PFSK-1 (cell line): Measurements from ENCODE around the gene MOV10L1.

Experiments
- FOXP2 ChIP-seq: optimal IDR thresholded peaks from 2 replicates; pipeline ENCODE3; 2011; ENCODE audit warnings: borderline replicate concordance, control low read depth, inconsistent platforms; ENCODE audit not compliant: insufficient read depth; ENCODE audit errors: extremely low read length, extremely low read depth
- POLR2AphosphoS5 ChIP-seq: IDR thresholded peaks from 2 replicates; pipeline ENCODE4 v1.6.1; 2012; ENCODE audit warnings: low read depth, mild to moderate bottlenecking, control low read depth, low read length, moderate library complexity
- SIN3A ChIP-seq: IDR thresholded peaks from 2 replicates; pipeline ENCODE4 v1.6.1; 2012; ENCODE audit warnings: mild to moderate bottlenecking, low read length, moderate library complexity, borderline replicate concordance; ENCODE audit not compliant: insufficient read depth
- TAF1 ChIP-seq: IDR thresholded peaks from 2 replicates; pipeline ENCODE4 v1.6.1; 2012; ENCODE audit warnings: low read length, control low read depth, borderline replicate concordance; ENCODE audit not compliant: insufficient read depth
- TF ChIP-seq, protein P1 (sequence below), 2 experiments: IDR thresholded peaks; 2 replicates each; pipeline versions ENCODE4 v1.6.1 to v1.8.0; 2011 to 2012; ENCODE audit warnings: low read depth in 2 of 2, low read length in 2 of 2, control low read depth in 1 of 2, inconsistent platforms in 1 of 2, mild to moderate bottlenecking in 1 of 2, moderate library complexity in 1 of 2; ENCODE audit not compliant: insufficient read depth in 1 of 2

The MOV10L1 gene

DNA sequence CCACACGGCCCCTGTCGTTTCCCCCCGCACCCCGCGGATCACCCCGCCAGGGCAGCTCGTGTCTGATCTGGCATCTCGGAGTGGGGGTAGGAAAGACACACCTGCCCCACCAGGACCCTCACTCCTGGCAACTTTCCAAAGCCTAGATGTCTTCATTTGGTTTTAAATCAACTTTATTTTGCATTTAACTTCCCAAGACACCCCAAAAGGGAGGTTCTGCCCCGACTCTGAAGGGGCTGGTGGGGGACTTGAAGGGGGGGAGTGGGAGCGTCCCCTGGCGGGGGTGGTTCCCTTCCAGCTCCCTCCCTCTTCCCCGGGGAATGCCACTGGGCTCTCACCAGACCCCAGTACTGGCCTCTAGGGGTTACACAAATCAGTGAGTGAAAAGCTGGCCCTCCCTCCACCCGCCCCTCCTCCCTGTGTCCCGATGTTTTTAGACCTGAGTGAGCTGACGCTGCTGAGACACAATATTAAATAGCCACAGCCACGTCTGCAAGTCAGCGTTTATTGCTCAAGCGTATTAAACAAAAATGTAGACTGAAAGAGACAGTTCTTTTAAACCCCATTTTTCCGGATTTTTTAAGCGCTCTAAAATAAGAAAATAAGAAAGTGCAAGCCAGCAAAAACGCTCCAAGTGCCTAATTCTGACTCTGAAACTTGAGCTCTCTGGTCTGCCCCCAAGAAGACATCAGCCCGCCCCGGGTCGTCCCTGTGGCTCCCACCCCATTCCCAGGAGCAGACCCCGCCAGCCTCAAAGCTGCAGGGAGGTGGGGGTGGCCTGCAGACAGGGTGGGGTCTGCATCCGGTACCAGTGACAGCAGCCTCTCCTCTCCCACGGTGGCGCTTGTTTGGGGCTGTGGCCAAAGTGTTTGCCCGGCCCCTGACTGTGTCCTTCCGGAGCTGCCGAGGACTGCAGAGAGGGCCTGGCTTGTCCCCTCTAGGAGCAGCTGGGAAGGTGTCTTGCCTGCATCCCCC lies 30.6 kb upstream of the MOV10L1 start:
- TF ChIP-seq POLR2AphosphoS5 (no peak), SIN3A (no peak), TAF1 (no peak), FOXP2 (no peak)
- TF ChIP-seq, protein P1, sequence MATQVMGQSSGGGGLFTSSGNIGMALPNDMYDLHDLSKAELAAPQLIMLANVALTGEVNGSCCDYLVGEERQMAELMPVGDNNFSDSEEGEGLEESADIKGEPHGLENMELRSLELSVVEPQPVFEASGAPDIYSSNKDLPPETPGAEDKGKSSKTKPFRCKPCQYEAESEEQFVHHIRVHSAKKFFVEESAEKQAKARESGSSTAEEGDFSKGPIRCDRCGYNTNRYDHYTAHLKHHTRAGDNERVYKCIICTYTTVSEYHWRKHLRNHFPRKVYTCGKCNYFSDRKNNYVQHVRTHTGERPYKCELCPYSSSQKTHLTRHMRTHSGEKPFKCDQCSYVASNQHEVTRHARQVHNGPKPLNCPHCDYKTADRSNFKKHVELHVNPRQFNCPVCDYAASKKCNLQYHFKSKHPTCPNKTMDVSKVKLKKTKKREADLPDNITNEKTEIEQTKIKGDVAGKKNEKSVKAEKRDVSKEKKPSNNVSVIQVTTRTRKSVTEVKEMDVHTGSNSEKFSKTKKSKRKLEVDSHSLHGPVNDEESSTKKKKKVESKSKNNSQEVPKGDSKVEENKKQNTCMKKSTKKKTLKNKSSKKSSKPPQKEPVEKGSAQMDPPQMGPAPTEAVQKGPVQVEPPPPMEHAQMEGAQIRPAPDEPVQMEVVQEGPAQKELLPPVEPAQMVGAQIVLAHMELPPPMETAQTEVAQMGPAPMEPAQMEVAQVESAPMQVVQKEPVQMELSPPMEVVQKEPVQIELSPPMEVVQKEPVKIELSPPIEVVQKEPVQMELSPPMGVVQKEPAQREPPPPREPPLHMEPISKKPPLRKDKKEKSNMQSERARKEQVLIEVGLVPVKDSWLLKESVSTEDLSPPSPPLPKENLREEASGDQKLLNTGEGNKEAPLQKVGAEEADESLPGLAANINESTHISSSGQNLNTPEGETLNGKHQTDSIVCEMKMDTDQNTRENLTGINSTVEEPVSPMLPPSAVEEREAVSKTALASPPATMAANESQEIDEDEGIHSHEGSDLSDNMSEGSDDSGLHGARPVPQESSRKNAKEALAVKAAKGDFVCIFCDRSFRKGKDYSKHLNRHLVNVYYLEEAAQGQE (IDR thresholded peaks at IDR 0.05; ENCODE audit: insufficient read depth in 1 of 2, low read depth in 2 of 2, low read length in 2 of 2): no peak

DNA sequence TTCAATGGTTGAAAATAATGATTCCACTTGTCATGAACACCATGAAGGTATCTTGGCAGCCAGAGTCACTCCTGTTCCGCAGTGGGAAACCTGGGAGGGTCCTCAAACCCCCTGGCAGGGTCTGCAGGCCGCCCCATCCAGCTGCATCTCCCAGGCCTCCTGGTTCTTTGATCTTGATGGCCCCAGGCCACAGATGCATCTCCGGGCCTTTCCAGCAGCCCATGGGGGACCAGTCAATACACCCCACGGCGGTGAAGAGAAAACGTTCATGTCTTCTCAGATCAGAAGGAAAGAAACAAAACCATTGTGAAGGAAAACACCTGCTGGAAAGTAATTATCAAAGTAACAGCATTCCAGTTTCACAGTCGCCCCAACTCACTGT lies 29.9 kb upstream of the MOV10L1 start:
- TF ChIP-seq, protein P1 (IDR thresholded peaks at IDR 0.05; ENCODE audit: insufficient read depth in 1 of 2, low read depth in 2 of 2, low read length in 2 of 2): no peak
- no peak for TF ChIP-seq POLR2AphosphoS5

DNA sequence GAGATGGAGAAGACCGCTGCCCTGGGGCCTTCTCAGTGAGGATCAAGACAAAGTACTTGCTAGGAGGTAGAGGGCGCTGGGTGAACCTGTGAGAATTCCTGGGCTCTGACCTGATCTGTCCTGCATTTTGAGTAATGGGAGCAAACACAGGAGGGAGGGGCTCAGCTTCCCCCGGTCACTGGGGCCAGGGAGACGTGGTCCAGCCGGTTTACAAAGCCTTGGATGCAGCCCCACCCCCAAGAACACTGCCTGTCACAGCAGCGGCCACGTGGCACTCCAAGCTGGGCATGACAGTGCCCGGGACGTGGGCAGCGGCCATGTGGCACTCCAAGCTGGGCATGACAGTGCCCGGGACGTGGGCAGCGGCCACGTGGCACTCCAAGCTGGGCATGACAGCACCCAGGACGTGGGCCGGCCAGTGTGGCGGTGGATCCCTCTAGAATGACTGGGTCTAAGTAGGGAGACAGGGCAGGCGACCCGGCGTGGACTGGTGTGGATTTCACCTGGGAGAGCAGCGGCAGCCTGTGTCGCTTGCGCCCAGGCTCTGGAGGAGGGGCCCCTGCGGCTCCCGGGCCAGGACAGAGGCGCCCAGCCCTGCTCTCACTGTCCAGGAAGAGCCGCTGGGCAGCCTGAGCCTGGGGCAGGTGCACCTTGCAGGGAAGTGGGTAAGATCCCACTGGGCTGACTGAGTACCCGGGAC lies 29.2 kb upstream of the MOV10L1 start:
- TF ChIP-seq POLR2AphosphoS5 (no peak), SIN3A (no peak), FOXP2 (no peak), TAF1 (no peak)
- TF ChIP-seq, protein P1 (IDR thresholded peaks at IDR 0.05; ENCODE audit: insufficient read depth in 1 of 2, low read depth in 2 of 2, low read length in 2 of 2): no peak

DNA sequence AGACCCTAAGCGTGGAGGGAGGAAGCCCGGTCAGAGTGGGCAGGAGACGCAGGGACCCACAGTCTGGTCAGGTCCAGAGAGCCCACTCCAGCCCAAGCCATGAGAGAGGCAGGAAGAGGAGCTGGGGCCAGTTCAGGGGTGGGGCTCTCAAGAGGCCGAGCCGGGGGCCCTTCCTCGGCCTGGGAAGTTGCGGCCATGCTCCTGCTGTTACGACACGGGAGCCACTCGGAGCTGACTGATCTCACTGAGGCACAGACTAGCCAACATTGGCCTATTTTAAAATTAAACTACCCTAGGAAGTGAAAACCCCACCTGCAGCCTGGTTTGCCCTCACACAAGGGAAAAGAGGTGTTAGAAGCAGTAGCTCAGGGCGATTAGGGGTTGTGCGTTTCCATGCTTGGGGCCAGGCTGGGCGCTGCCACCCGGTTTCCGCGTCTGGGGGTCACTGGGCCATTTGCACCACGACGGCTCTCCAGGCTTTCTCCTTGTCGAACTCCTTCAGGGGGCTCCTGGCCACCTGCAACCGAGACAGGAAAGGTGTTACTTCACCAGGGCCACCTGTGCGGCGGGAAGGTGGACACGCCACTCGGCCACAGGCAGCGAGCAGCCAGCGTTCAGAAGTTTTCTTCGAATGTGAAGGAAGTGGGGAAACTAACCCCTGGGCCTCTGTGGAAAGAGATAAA lies 28.5 kb upstream of the MOV10L1 start:
- TF ChIP-seq POLR2AphosphoS5: no peak
- TF ChIP-seq, protein P1 (IDR thresholded peaks at IDR 0.05; ENCODE audit: insufficient read depth in 1 of 2, low read depth in 2 of 2, low read length in 2 of 2): no peak
- no peak for TF ChIP-seq FOXP2
- no peak for TF ChIP-seq TAF1
- TF ChIP-seq SIN3A: no peak
